ENCODE data around the gene PCNX2. TPM values are rescaled to one million over a fixed set of nuclear protein-coding genes. Genes with fewer than 3 reads are reported as not detected.

Gene PCNX2
- total RNA-seq, 1 experiment from 2014 or later: 9.1 TPM

DNA sequence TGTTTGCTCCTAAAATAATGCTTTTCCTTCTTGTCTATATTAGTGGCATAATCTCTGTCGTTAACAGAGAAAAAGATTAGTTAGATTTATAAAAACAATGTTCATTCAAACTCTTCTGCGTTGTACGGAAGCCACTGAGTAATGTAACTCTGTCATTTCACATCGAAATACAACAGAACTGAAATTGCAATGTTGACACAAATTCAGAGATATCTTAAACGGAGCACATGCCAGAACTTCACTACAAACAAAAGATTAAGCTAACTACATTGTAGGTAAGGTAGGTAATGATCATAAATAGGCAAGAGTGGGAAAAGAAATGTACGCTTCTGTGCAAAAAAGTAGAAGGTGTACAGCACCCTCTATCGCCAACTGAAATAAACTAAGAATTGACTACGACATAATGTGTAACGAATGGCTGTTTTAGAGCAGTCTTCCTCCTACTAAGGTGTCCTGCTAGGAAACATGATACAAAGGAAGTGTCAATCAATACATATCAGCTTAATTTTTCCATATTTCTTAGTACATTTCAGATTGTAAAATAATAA is 56.6 kb downstream of the PCNX2 start:
- H3K27ac ChIP-seq (ENCODE audit: low read depth, low read length, poor library complexity, severe bottlenecking): no peak overlapping the region
- intact Hi-C loops (cut with micrococcal nuclease; ENCODE audit: unreplicated experiment): no loop called here
- no TSS peak for BruUV-seq (replicated peaks)
- no peak for DNase-seq (ENCODE audit: low spot score)
- POLR2A ChIA-PET (ENCODE audit: low non-redundant PET): no interaction called here
- H3K27me3 ChIP-seq (replicated peaks; ENCODE audit: insufficient read depth, low read depth, low read length, poor library complexity): no peaks in the 10 kb centered on the region
- no peaks in the 10 kb centered on the region for H3K36me3 ChIP-seq (ENCODE audit: insufficient read depth, low read length, poor library complexity, severe bottlenecking)
- CTCF ChIA-PET: no interaction called here
- H3K9me3 ChIP-seq (ENCODE audit: low read depth, low read length, poor library complexity, severe bottlenecking): no peaks in the 10 kb centered on the region
- TF ChIP-seq, protein P1, sequence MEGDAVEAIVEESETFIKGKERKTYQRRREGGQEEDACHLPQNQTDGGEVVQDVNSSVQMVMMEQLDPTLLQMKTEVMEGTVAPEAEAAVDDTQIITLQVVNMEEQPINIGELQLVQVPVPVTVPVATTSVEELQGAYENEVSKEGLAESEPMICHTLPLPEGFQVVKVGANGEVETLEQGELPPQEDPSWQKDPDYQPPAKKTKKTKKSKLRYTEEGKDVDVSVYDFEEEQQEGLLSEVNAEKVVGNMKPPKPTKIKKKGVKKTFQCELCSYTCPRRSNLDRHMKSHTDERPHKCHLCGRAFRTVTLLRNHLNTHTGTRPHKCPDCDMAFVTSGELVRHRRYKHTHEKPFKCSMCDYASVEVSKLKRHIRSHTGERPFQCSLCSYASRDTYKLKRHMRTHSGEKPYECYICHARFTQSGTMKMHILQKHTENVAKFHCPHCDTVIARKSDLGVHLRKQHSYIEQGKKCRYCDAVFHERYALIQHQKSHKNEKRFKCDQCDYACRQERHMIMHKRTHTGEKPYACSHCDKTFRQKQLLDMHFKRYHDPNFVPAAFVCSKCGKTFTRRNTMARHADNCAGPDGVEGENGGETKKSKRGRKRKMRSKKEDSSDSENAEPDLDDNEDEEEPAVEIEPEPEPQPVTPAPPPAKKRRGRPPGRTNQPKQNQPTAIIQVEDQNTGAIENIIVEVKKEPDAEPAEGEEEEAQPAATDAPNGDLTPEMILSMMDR (conservative IDR thresholded peaks at IDR 0.05; ENCODE audit: low read depth, low read length): peak; percentile 44
- TF ChIP-seq EZH2 (IDR thresholded peaks at IDR 0.05; ENCODE audit: borderline replicate concordance, low read depth, low read length, poor library complexity, severe bottlenecking): no peak
- H3K4me3 ChIP-seq (ENCODE audit: low read depth, low read length, poor library complexity, severe bottlenecking): no peak overlapping the region
- peaks cover 6% of the 10 kb centered on the region for H3K4me1 ChIP-seq (ENCODE audit: insufficient read depth, low read length, poor library complexity, severe bottlenecking)

DNA sequence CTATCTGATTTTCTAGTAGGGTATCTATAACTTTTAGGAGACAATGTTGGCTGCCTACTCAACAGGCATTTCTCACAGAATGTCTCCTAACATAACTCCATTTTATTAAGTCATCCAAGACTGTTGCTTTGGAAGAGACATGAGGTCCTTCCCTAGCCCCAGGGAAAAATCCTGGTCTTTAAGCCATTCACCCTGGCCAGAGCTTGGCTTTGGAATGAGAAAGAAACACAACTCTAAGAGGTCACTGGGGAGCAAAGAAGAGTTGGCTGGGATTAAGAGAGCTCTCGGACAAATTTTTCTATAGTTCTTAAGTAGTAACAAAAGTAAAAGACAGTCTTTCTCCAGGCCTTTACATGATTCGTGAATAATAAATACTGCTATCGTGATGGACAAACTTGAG is 57.9 kb downstream of the PCNX2 start:
- peaks cover 5% of the 10 kb centered on the region for H3K4me1 ChIP-seq (ENCODE audit: insufficient read depth, low read length, poor library complexity, severe bottlenecking)
- DNase-seq (ENCODE audit: low spot score): no peak
- ChIA-PET CTCF (no interaction called here), POLR2A (ENCODE audit: low non-redundant PET) (no interaction called here)
- TF ChIP-seq, protein P1 (conservative IDR thresholded peaks at IDR 0.05; ENCODE audit: low read depth, low read length): no peak
- TF ChIP-seq EZH2 (IDR thresholded peaks at IDR 0.05; ENCODE audit: borderline replicate concordance, low read depth, low read length, poor library complexity, severe bottlenecking): no peak
- intact Hi-C loops (cut with micrococcal nuclease; ENCODE audit: unreplicated experiment): no loop called here
- no peak overlapping the region for H3K27ac ChIP-seq (ENCODE audit: low read depth, low read length, poor library complexity, severe bottlenecking)
- BruUV-seq (replicated peaks): no TSS peak
- no peaks in the 10 kb centered on the region for H3K36me3 ChIP-seq (ENCODE audit: insufficient read depth, low read length, poor library complexity, severe bottlenecking)
- H3K27me3 ChIP-seq (replicated peaks; ENCODE audit: insufficient read depth, low read depth, low read length, poor library complexity): no peaks in the 10 kb centered on the region
- H3K9me3 ChIP-seq (ENCODE audit: low read depth, low read length, poor library complexity, severe bottlenecking): no peaks in the 10 kb centered on the region
- H3K4me3 ChIP-seq (ENCODE audit: low read depth, low read length, poor library complexity, severe bottlenecking): no peak overlapping the region

DNA sequence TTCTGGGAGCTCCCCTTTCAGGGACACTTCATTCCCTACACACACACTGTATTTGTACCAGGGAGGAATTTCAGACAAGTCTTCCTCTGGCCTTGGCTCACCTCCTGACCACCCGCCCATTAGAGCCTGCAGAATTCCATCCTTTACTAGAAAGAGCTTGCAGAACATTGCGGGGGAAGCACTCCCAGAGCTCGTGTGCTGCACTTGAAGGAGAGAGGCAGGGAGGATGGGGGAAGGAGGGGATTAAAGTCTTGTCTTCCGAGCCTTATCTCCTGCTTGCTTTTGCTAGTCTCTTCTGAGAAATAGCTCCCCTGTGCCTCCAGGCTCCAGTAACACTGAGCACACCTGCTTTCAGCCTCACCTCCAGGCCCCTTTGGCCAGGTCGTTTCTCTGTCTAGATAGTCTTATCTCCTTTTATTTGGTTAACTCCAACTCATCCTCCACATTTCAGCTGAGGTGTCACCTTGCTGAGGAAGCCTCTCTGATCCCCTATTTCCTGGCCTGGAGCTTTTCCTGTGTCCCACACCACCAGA is 62.0 kb downstream of the PCNX2 start:
- CTCF ChIA-PET: no interaction called here
- no peaks in the 10 kb centered on the region for H3K9me3 ChIP-seq (ENCODE audit: low read depth, low read length, poor library complexity, severe bottlenecking)
- H3K27ac ChIP-seq (ENCODE audit: low read depth, low read length, poor library complexity, severe bottlenecking): no peak overlapping the region
- no peak overlapping the region for H3K4me3 ChIP-seq (ENCODE audit: low read depth, low read length, poor library complexity, severe bottlenecking)
- POLR2A ChIA-PET (ENCODE audit: low non-redundant PET): interaction anchor here (0.6 kb wide), 1 partner anchor 983 kb away, joined by 6 read pairs; no protein-coding TSS in a partner anchor
- no peaks in the 10 kb centered on the region for H3K4me1 ChIP-seq (ENCODE audit: insufficient read depth, low read length, poor library complexity, severe bottlenecking)
- no peaks in the 10 kb centered on the region for H3K36me3 ChIP-seq (ENCODE audit: insufficient read depth, low read length, poor library complexity, severe bottlenecking)
- no peaks in the 10 kb centered on the region for H3K27me3 ChIP-seq (replicated peaks; ENCODE audit: insufficient read depth, low read depth, low read length, poor library complexity)
- no TSS peak for BruUV-seq (replicated peaks)
- intact Hi-C loops (cut with micrococcal nuclease; ENCODE audit: unreplicated experiment): no loop called here
- no peak for DNase-seq (ENCODE audit: low spot score)
- TF ChIP-seq EZH2 (IDR thresholded peaks at IDR 0.05; ENCODE audit: borderline replicate concordance, low read depth, low read length, poor library complexity, severe bottlenecking): no peak
- TF ChIP-seq, protein P1 (conservative IDR thresholded peaks at IDR 0.05; ENCODE audit: low read depth, low read length): no peak
